ENCODE data around the gene DAGLB.

DAGLB gene

DNA sequence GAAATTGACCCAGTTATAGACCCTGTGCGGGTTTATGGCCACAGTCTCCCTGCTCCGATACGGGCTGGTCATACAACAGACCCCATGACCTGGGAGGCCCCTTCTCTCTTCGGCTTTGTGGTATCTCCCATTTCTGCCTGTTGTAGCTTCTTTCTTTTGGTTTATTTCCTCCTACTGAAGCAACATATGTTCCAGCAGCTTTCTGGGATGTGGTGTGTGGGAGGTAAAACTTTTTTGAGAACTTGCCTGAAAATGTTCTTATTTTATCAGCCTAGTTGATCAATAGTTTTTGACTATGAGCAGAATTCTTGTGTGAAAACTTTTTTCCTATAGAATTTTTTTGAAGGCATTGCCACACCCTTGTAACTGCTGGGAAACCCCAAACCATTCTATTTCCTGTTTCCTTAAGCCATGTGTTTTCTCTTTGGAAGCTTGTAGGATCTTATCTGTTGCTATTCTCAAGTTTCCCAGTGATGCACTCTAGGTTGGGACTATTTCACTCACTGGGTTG lies 80.0 kb downstream of the DAGLB start:
- DNase-seq (ENCODE audit: low read depth in 2 of 2) = no peak

- no peak for DNase-seq (ENCODE audit: low read depth in 2 of 2)
These were observed 82.3 kb downstream of the DAGLB start for GRCh38 chr7:6365451-6365850.

GRCh38 chr7:6360841-6361240 lies 86.9 kb downstream of the DAGLB start:
- DNase-seq (ENCODE audit: low read depth in 2 of 2) = no peak

GRCh38 chr7:6359734-6360133 lies 88.0 kb downstream of the DAGLB start:
- DNase-seq (ENCODE audit: low read depth in 2 of 2) = no peak

Measured in fibroblast of skin of left quadriceps (primary cell).